T-helper 1 cell treated with Interleukin-12 subunit alpha and Interleukin-12 subunit beta and Interleukin-4 antibody, amounts not matched to agents 30 μg/mL and 1 μg/mL, for 36 hours (primary cell): ENCODE measurements around the gene SUV39H1.
"Not testable (repeated sequence)": the region's sequence is repeated elsewhere in the genome, so short reads cannot be mapped to it uniquely, and the experiment has no call there.

ENCODE experiments used
- H3K27ac Mint-ChIP-seq: one replicate; pipeline ENCODE4 v1.8.0; 2021; ENCODE audit warnings: mild to moderate bottlenecking, mixed read lengths
- H3K27me3 Mint-ChIP-seq: one replicate; pipeline ENCODE4 v1.8.0; 2021; ENCODE audit warnings: low read depth, mixed read lengths
- H3K36me3 Mint-ChIP-seq: one replicate; pipeline ENCODE4 v1.8.0; 2021; ENCODE audit warnings: low read depth, mixed read lengths
- H3K4me1 Mint-ChIP-seq: one replicate; pipeline ENCODE4 v1.8.0; 2021; ENCODE audit warnings: low read depth, mixed read lengths
- H3K4me3 Mint-ChIP-seq: one replicate; pipeline ENCODE4 v1.8.0; 2021; ENCODE audit warnings: mild to moderate bottlenecking, moderate library complexity, mixed read lengths
- H3K9me3 Mint-ChIP-seq: one replicate; pipeline ENCODE4 v1.8.0; 2021; ENCODE audit warnings: mixed read lengths

SUV39H1 gene

DNA sequence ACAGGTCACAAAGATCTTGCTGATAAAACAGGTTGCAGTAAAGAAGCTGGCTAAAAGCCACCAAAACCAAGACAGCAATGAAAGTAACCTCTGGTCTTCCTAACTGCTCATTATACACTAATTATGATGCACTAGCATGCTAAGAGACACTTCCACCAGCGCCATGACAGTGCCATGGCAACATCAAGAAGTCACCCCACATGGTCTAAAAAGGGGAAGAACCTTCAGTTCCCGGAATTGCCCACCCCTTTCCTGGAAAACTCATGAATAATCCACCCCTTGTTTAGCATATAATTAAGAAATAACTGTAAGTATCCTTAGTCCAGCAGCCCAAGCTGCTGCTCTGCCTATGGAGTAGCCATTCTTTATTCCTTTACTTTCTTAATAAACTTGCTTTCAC lies 16.1 kb upstream of the SUV39H1 start:
- H3K36me3 Mint-ChIP-seq = peaks cover 17% of the 10 kb centered on the region
- not testable (repeated sequence) for H3K9me3 Mint-ChIP-seq, H3K27me3 Mint-ChIP-seq, H3K4me3 Mint-ChIP-seq
- peaks cover 30% of the 10 kb centered on the region for H3K4me1 Mint-ChIP-seq
- H3K27ac Mint-ChIP-seq = peak overlapping the region; percentile 5

DNA sequence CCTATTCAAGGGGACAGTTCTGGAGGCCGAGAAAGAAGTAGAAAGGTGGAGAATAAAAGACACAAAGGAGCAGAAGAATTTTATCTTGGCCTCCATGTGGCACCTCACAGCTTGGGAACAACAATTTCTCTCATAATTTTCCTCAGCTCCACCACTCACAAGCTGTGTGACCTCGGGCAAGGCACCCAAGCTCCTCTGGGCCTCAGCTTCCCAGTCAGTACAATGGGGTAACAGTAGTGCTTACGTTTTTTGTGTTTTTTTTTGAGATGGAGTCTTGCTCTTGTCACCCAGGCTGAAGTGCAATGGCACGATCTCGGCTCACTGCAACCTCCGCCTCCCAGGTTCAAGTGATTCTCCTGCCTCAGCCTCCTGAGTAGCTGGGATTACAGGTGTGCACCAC lies 15.6 kb upstream of the SUV39H1 start:
- H3K27ac Mint-ChIP-seq = peak overlapping the region; percentile 20
- peaks cover 20% of the 10 kb centered on the region for H3K36me3 Mint-ChIP-seq
- H3K9me3 Mint-ChIP-seq, H3K4me3 Mint-ChIP-seq, H3K27me3 Mint-ChIP-seq: not testable (repeated sequence)
- peaks cover 33% of the 10 kb centered on the region for H3K4me1 Mint-ChIP-seq

DNA sequence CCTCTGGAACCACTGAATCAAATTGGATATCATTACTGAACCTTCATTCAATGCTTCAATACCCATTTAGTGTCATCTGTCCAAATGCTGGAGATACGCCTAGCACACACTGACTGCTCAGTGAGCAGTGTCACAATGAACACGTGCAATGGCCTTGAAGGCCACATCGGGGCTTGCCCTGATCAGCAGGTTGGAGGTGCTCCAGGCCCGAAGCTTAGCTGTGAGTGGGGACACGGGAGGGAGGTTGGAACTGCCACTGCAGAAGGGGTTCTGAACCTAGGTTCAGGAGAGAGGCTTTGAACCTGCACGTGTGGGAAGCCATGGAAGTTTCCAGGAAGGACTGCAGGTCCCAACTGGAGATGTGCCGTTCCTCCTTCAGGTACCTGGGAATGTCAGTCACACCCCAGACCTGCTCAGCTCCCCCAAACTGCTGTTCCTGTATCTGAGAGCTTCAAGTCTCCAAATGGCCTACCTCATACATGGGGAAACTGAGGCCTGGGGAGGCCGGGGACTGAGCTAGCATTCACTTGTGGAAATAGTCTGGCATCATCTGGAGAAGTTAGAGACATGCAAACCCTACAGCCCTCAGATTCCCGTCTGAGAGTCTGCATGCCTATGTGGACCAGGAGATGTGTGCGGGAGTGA lies 14.9 kb upstream of the SUV39H1 start:
- no peak overlapping the region for H3K4me3 Mint-ChIP-seq
- H3K4me1 Mint-ChIP-seq = peaks cover 39% of the 10 kb centered on the region
- H3K36me3 Mint-ChIP-seq = peaks cover 28% of the 10 kb centered on the region
- H3K9me3 Mint-ChIP-seq = no peaks in the 10 kb centered on the region
- no peaks in the 10 kb centered on the region for H3K27me3 Mint-ChIP-seq
- peak overlapping the region; percentile 41 for H3K27ac Mint-ChIP-seq

DNA sequence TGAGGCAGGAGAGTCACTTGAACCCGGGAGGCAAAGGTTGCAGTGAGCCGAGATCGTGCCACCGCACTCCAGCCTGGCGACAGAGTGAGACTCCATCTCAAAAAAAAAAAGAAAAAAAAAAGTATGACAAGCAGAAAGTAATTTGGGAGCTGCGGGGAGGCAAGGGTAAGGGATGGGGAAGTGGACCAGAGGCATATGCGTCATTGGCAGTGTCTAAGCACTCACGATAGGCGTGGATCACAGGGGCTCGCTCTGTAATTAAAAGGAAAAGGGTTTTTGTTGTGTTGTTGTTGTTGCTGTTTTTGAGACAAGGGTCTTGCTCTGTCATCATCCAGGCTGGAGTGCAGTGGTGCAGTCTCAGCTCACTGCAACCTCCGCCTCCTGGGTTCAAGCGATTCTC lies 13.7 kb upstream of the SUV39H1 start:
- not testable (repeated sequence) for H3K27ac Mint-ChIP-seq, H3K4me3 Mint-ChIP-seq, H3K9me3 Mint-ChIP-seq, H3K27me3 Mint-ChIP-seq
- peaks cover 41% of the 10 kb centered on the region for H3K4me1 Mint-ChIP-seq
- H3K36me3 Mint-ChIP-seq = peaks cover 38% of the 10 kb centered on the region

DNA sequence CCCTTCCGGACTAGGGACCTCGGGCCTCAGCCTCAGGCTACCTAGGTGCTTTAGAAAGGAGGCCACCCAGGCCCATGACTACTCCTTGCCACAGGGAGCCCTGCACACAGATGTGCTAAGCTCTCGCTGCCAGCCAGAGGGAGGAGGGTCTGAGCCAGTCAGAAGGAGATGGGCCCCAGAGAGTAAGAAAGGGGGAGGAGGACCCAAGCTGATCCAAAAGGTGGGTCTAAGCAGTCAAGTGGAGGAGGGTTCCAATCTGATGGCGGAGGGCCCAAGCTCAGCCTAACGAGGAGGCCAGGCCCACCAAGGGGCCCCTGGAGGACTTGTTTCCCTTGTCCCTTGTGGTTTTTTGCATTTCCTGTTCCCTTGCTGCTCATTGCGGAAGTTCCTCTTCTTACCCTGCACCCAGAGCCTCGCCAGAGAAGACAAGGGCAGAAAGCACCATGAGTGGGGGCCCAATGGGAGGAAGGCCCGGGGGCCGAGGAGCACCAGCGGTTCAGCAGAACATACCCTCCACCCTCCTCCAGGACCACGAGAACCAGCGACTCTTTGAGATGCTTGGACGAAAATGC lies 13.0 kb upstream of the SUV39H1 start, which contains the start of gene WAS:
Gene WAS (plus strand): TSS at position 389 of the 572 bp plus-strand sequence. CDS start 55 bp downstream, at position 444.
- no peaks in the 10 kb centered on the region for H3K9me3 Mint-ChIP-seq
- peaks cover 41% of the 10 kb centered on the region for H3K36me3 Mint-ChIP-seq
- H3K27me3 Mint-ChIP-seq = no peaks in the 10 kb centered on the region
- H3K27ac Mint-ChIP-seq = peak within 1 kb of the TSS; percentile 93
- H3K4me3 Mint-ChIP-seq = peak within 1 kb of the TSS; percentile 99
- H3K4me1 Mint-ChIP-seq = peaks cover 41% of the 10 kb centered on the region

DNA sequence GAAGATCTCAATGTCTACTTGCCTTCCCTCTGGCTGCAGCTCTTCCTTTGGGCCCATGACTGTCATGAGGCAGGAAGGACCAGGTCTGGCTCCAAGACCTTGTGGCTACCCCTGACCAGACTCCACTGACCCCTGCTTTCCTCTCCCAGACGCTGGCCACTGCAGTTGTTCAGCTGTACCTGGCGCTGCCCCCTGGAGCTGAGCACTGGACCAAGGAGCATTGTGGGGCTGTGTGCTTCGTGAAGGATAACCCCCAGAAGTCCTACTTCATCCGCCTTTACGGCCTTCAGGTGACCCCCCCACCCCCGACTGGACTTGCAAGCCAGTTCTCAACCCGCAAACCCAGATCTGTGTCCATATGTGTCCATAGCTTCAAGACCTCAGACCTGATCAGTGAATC lies 12.4 kb upstream of the SUV39H1 start:
- Mint-ChIP-seq H3K9me3 (no peaks in the 10 kb centered on the region), H3K4me1 (peaks cover 41% of the 10 kb centered on the region), H3K27ac (peak overlapping the region; percentile 93), H3K27me3 (no peaks in the 10 kb centered on the region), H3K4me3 (peak overlapping the region; percentile 99), H3K36me3 (peaks cover 41% of the 10 kb centered on the region)

DNA sequence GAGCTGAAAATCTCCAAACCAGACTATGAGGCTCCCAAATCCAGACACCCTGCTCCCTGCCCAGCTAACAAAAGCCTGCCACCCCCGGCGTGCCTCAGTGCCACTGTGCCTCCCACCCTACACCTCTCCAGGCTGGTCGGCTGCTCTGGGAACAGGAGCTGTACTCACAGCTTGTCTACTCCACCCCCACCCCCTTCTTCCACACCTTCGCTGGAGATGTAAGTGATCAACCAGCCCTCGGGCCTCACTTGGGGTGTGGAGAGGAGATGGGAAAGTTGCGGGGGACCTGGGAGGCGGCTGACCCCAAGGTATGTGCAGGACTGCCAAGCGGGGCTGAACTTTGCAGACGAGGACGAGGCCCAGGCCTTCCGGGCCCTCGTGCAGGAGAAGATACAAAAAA lies 11.1 kb upstream of the SUV39H1 start:
- Mint-ChIP-seq H3K36me3 (peaks cover 41% of the 10 kb centered on the region), H3K27me3 (no peaks in the 10 kb centered on the region), H3K4me3 (peak overlapping the region; percentile 99), H3K4me1 (peaks cover 40% of the 10 kb centered on the region), H3K9me3 (no peaks in the 10 kb centered on the region), H3K27ac (no peak overlapping the region)

DNA sequence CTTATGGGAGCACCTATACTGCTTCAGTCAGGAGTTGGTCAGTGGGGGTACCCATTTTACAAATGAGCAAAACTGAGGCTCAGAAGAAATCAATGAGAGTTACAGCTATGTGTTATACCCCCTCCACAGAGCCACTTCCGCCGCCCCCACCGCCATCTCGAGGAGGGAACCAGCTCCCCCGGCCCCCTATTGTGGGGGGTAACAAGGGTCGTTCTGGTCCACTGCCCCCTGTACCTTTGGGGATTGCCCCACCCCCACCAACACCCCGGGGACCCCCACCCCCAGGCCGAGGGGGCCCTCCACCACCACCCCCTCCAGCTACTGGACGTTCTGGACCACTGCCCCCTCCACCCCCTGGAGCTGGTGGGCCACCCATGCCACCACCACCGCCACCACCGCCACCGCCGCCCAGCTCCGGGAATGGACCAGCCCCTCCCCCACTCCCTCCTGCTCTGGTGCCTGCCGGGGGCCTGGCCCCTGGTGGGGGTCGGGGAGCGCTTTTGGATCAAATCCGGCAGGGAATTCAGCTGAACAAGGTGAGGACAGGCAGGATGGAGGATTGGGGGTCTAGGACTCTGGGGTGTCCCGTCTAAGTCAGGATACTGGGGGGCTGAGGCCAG lies 7.9 kb upstream of the SUV39H1 start:
- Mint-ChIP-seq H3K9me3 (no peaks in the 10 kb centered on the region), H3K4me1 (peaks cover 26% of the 10 kb centered on the region), H3K27ac (no peak overlapping the region), H3K27me3 (no peaks in the 10 kb centered on the region), H3K4me3 (no peak overlapping the region), H3K36me3 (peaks cover 47% of the 10 kb centered on the region)

DNA sequence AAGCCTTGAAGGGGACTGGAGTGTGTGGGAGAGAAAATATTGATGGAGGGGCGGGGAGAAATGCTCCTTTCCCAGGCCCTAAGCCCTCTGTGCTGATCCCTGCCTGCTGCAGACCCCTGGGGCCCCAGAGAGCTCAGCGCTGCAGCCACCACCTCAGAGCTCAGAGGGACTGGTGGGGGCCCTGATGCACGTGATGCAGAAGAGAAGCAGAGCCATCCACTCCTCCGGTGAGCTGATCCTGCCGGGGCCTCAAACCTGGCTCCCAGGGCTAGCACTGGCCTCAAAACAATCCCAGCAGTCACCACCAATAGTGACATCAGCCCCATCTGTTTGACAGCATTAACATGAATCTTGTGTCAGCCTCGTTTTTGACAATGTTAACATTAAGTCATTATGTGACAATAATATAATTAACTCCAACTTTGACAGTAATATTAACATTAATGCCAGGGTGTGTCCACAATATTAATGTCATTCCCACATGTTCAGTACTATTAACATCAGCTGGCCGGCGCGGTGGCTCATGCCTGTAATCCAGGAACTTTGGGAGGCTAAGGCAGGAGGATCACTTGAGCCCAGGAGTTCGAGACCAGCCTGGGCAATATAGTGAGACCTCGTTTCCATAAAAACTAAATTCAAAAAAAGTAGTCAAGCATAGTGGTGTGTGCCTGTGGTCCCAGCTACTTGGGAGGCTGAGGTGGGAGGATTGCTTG lies 7.2 kb upstream of the SUV39H1 start:
- H3K36me3 Mint-ChIP-seq = peaks cover 39% of the 10 kb centered on the region
- H3K4me3 Mint-ChIP-seq = no peak overlapping the region
- no peaks in the 10 kb centered on the region for H3K9me3 Mint-ChIP-seq
- no peak overlapping the region for H3K27ac Mint-ChIP-seq
- no peaks in the 10 kb centered on the region for H3K27me3 Mint-ChIP-seq
- H3K4me1 Mint-ChIP-seq = peaks cover 24% of the 10 kb centered on the region

DNA sequence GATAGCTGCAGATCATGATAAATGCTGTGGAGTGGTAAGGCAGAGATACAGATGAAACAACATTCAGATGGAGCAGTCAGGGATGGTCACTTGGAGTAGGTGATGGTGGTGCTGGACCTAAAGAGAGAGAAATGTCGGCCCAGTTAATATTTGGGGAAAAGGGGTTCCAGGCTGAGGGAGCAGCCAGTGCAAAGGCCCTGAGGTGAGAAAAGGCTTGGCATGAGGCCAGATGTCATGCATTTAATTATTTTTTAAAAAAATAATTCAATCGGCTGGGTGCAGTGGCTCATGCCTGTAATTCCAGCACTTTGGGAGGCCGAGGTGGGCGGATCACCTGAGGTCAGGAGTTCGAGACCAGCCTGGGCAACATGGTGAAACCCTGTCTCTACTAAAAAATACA lies 4.8 kb upstream of the SUV39H1 start:
- H3K27ac Mint-ChIP-seq, H3K4me3 Mint-ChIP-seq, H3K27me3 Mint-ChIP-seq, H3K9me3 Mint-ChIP-seq: not testable (repeated sequence)
- Mint-ChIP-seq H3K4me1 (peaks cover 17% of the 10 kb centered on the region), H3K36me3 (peaks cover 23% of the 10 kb centered on the region)

DNA sequence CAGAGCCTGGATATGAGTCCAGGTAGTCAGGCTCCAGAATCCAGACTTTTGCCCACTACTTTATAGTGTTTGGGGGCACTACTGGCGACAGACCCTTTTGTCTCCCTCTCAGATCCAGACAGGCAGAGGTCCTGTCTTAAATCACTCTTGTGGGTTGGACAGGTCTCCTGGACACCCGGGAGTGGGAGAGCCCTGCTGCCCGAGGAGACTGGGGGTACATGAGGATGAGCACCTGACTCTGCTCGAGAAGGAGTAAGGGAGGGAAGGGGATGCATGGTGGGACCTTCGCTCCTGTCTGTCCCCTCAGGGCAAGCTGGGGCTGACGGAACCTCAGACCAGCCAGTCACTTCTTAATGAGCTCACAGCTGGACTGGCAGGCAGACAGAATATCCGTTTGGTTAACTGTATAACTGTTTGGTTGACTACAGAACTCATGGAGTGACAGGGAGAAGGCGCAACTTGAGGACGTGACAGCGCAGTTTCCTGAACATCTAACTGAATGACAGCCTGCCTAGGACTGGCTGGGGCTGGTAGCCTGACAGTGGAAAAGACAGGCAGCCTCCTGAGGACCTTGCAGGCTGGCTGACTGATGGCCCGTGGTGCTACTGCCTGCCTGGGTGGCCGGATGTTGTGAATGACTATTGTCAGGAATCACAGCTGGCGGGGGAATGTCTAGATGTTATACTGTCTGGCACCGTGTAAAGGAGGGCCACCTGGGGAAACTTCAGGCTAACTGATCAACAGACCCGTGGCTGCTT lies 1.6 kb upstream of the SUV39H1 start:
- H3K27ac Mint-ChIP-seq = peak overlapping the region; percentile 95
- H3K4me1 Mint-ChIP-seq = peaks cover 19% of the 10 kb centered on the region

DNA sequence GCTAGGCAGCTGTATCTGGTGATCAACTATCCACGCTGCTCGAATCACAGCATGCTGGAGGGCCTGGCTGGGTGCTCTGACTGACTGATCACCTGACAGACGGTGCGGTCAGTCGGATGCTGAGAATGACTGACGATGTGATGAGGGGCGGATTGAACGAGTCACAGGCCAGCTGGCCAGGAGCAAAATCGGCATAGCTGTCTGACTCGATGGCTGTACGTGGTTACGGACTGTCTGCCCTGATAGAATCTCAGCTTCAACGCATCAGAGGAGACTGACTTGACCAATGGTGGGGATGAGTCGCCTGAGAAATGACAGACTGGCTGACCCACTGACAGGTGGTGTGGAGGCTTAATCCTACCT lies 1.0 kb upstream of the SUV39H1 start:
- Mint-ChIP-seq H3K36me3 (peaks cover 21% of the 10 kb centered on the region), H3K27ac (peak overlapping the region; percentile 95), H3K27me3 (no peaks in the 10 kb centered on the region), H3K4me3 (peak overlapping the region; percentile 89), H3K4me1 (peaks cover 19% of the 10 kb centered on the region), H3K9me3 (no peaks in the 10 kb centered on the region)

More for the DNA sequence above, 1.6 kb upstream of the SUV39H1 start:
- peak overlapping the region; percentile 31 for H3K4me3 Mint-ChIP-seq
- no peaks in the 10 kb centered on the region for H3K27me3 Mint-ChIP-seq
- H3K36me3 Mint-ChIP-seq = peaks cover 20% of the 10 kb centered on the region
- no peaks in the 10 kb centered on the region for H3K9me3 Mint-ChIP-seq

DNA sequence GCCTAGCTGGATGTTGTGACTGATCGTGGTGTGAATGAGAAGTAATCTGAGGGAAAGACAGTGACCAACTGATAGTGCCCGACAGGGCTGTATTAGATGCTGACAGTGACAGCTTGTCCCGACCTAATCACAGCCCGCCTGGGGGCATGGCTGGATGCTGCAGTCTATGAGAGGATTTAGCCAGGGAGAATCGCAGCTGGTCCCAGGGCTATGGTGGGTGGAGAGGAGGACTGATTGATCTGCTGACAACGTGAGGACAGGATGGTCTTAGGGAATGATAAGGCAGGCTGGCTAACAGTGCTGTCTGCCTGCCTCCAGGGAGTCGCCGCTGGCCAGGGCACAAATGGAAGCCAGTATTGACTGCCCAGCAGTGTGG lies 621 bp upstream of the SUV39H1 start:
- Mint-ChIP-seq H3K36me3 (peaks cover 20% of the 10 kb centered on the region), H3K27me3 (no peaks in the 10 kb centered on the region), H3K27ac (peak overlapping the region; percentile 95), H3K4me1 (peaks cover 19% of the 10 kb centered on the region), H3K9me3 (no peaks in the 10 kb centered on the region), H3K4me3 (peak overlapping the region; percentile 89)
